H1 (cell line): ENCODE results near the gene PORCN. TPM values are rescaled to one million over a fixed set of nuclear protein-coding genes. Genes with fewer than 3 reads are reported as not detected.

ENCODE experiments used
- CTCF ChIP-seq, 3 experiments: IDR thresholded peaks; 1 replicate in 2 of 3; 2 replicates in 1 of 3; pipeline versions ENCODE4 v1.5.1 to v1.6.1; 2011; ENCODE audit warnings: low read length in 3 of 3, mild to moderate bottlenecking in 3 of 3, inconsistent platforms in 2 of 3, low read depth in 1 of 3, moderate library complexity in 1 of 3; ENCODE audit not compliant: insufficient read depth in 1 of 3; ENCODE audit errors: control extremely low read depth in 1 of 3
- FOSL1 ChIP-seq: IDR thresholded peaks from 2 replicates; pipeline ENCODE4 v1.6.1; 2011; ENCODE audit warnings: mild to moderate bottlenecking, low read depth, low read length, moderate library complexity; ENCODE audit not compliant: insufficient read depth
- TAF1 ChIP-seq: IDR thresholded peaks from 2 replicates; pipeline ENCODE4 v1.6.1; 2011; ENCODE audit warnings: mild to moderate bottlenecking, low read depth, low read length
- polyA plus RNA-seq, 7 experiments: library from polyadenylated mRNA; depleted of rRNA in 3 of 7; stranded (reverse) in 5 of 7; unstranded in 2 of 7; fragments of >200 nt in 5 of 7; fragments of 200-250 nt in 2 of 7; gene quantifications; 1 replicate in 5 of 7; 2 replicates in 1 of 7; 4 replicates in 1 of 7; pipeline versions ENCODE4 v1.2.1 to v1.2.3, GENCODE V29; 2011 to 2013; ENCODE audit warnings: missing spikeins in 2 of 7, mixed read lengths in 2 of 7
- total RNA-seq: library from RNA; stranded (reverse); fragmentation: NEBNext Ultra II Directional; extraction: Animal tissue kit (Norgen Biotek cat#: 25700); gene quantifications from 2 replicates; pipeline ENCODE4 v1.2.1, GENCODE V29; 2021

PORCN gene
- total and polyA plus RNA-seq, 2 of the 8 experiments (the other 6 are each of a cell fraction or from before 2014, with no cell fraction given), result 14.6 to 34.1 TPM

- TF ChIP-seq CTCF (IDR thresholded peaks at IDR 0.05; ENCODE audit: control extremely low read depth in 1 of 3, insufficient read depth in 1 of 3, low read depth in 1 of 3, low read length in 3 of 3) (no peak), FOSL1 (no peak), TAF1 (no peak)
Measured at GRCh38 chrX:48476919-48477318, 31.9 kb upstream of the PORCN start (continued).
